SHP77 treated with DMSO at 0.1 percent for 48 hours (cell line): ENCODE measurements around the gene TMEM225B.
A peak's percentile ranks its signal among the peaks of the same experiment; 100 is the strongest.
"Not testable (repeated sequence)": the region's sequence is repeated elsewhere in the genome, so short reads cannot be mapped to it uniquely, and the experiment has no call there.

Source experiments
- DNase-seq: peaks from one replicate; lab custom pipeline; 2025; lab: John Stamatoyannopoulos, UW

The TMEM225B gene

GRCh38 chr7:99579281-99579955, 18.6 kb upstream of the TMEM225B start:
- no peak for DNase-seq

GRCh38 chr7:99579956-99580777, 17.9 kb upstream of the TMEM225B start:
- no peak for DNase-seq

GRCh38 chr7:99580778-99581332, 17.2 kb upstream of the TMEM225B start:
- not testable (repeated sequence) for DNase-seq

GRCh38 chr7:99588868-99589267, 9.2 kb upstream of the TMEM225B start:
- DNase-seq, result no peak

- no peak for DNase-seq
Measured at GRCh38 chr7:99594948-99595745, 2.9 kb upstream of the TMEM225B start.

- no peak for DNase-seq
Measured at GRCh38 chr7:99596408-99596955, 1.6 kb upstream of the TMEM225B start.

GRCh38 chr7:99599836-99600235, 1.8 kb downstream of the TMEM225B start:
- no peak for DNase-seq

GRCh38 chr7:99601656-99602310, 3.7 kb downstream of the TMEM225B start:
- no peak for DNase-seq

GRCh38 chr7:99605527-99605926, 7.5 kb downstream of the TMEM225B start:
- DNase-seq, result no peak

GRCh38 chr7:99606531-99606930, 8.5 kb downstream of the TMEM225B start:
- DNase-seq, result no peak

- DNase-seq, result no peak
Measured at GRCh38 chr7:99607548-99607947, 9.5 kb downstream of the TMEM225B start.

GRCh38 chr7:99614495-99614894, 16.4 kb downstream of the TMEM225B start:
- no peak for DNase-seq

- no peak for DNase-seq
Measured at GRCh38 chr7:99615989-99616358, 17.9 kb downstream of the TMEM225B start.

GRCh38 chr7:99616359-99617191, 18.5 kb downstream of the TMEM225B start, which contains the start of gene ZSCAN25:
Gene ZSCAN25, plus strand, starts transcription at chr7:99616946. Its CDS starts 2,661 bp downstream, at chr7:99619607.
- DNase-seq, result peak; percentile 86

GRCh38 chr7:99617192-99617781, 19.2 kb downstream of the TMEM225B start:
- DNase-seq, result no peak

GRCh38 chr7:99618726-99619125, 20.7 kb downstream of the TMEM225B start:
- no peak for DNase-seq

- DNase-seq, result no peak
Measured at GRCh38 chr7:99619571-99620130, 21.6 kb downstream of the TMEM225B start.

- no peak for DNase-seq
Measured at GRCh38 chr7:99621271-99621670, 23.2 kb downstream of the TMEM225B start.

- DNase-seq, result no peak
Measured at GRCh38 chr7:99622596-99622995, 24.5 kb downstream of the TMEM225B start.
